Measurements from ENCODE around the gene GPS1. TPM values are rescaled to one million over a fixed set of nuclear protein-coding genes. Genes with fewer than 3 reads are reported as not detected.

Gene GPS1
- polyA plus RNA-seq, 1 experiment = 131 TPM

GRCh38 chr17:82039695-82040299 lies 11.9 kb upstream of the GPS1 start:
- CTCF ChIA-PET = interaction anchor here (0.6 to 5.0 kb wide), 4 partner anchors 9 to 59 kb away, joined by 3 to 23 read pairs (median 7); no protein-coding TSS in a partner anchor
- POLR2A ChIA-PET = no interaction called here

GRCh38 chr17:82041144-82041814 lies 10.4 kb upstream of the GPS1 start:
- no peak overlapping the region for H3K4me3 ChIP-seq (ENCODE audit: low read depth, low read length)
- H3K27me3 ChIP-seq (ENCODE audit: control insufficient read depth, insufficient read depth, low read length) = no peaks in the 10 kb centered on the region
- no peak for TF ChIP-seq CTCF (IDR thresholded peaks at IDR 0.05; ENCODE audit: insufficient read depth, low read depth, low read length)
- POLR2A ChIA-PET = no interaction called here
- no peaks in the 10 kb centered on the region for H3K36me3 ChIP-seq (ENCODE audit: control insufficient read depth, insufficient read depth, low read length)
- no peak for DNase-seq (ENCODE audit: low read depth)
- CTCF ChIA-PET = interaction anchor here (1.5 kb wide), 1 partner anchor 11 kb away, joined by 6 read pairs; no protein-coding TSS in a partner anchor

More at GRCh38 chr17:82039695-82040299, 11.9 kb upstream of the GPS1 start:
- Histone ChIP-seq H3K36me3 (ENCODE audit: control insufficient read depth, insufficient read depth, low read length) (no peaks in the 10 kb centered on the region), H3K4me3 (ENCODE audit: low read depth, low read length) (no peak overlapping the region), H3K27me3 (ENCODE audit: control insufficient read depth, insufficient read depth, low read length) (no peaks in the 10 kb centered on the region)
- no peak for TF ChIP-seq CTCF (IDR thresholded peaks at IDR 0.05; ENCODE audit: insufficient read depth, low read depth, low read length)
- no peak for DNase-seq (ENCODE audit: low read depth)

- CTCF ChIA-PET = interaction anchor here (1.2 kb wide), 1 partner anchor 22 kb away, joined by 3 read pairs; no protein-coding TSS in a partner anchor
Observed at GRCh38 chr17:82042649-82043048, 9.0 kb upstream of the GPS1 start.

GRCh38 chr17:82043507-82043906 lies 8.2 kb upstream of the GPS1 start:
- TF ChIP-seq CTCF (IDR thresholded peaks at IDR 0.05; ENCODE audit: insufficient read depth, low read depth, low read length) = no peak
- no peak for DNase-seq (ENCODE audit: low read depth)
- ChIA-PET CTCF (interaction anchor here (1.2 kb wide), 1 partner anchor 23 kb away, joined by 3 read pairs; no protein-coding TSS in a partner anchor), POLR2A (no interaction called here)
- Histone ChIP-seq H3K27me3 (ENCODE audit: control insufficient read depth, insufficient read depth, low read length) (no peaks in the 10 kb centered on the region), H3K4me3 (ENCODE audit: low read depth, low read length) (no peak overlapping the region), H3K36me3 (ENCODE audit: control insufficient read depth, insufficient read depth, low read length) (peaks cover 8% of the 10 kb centered on the region)

More at GRCh38 chr17:82042649-82043048, 9.0 kb upstream of the GPS1 start:
- Histone ChIP-seq H3K36me3 (ENCODE audit: control insufficient read depth, insufficient read depth, low read length) (peaks cover 1% of the 10 kb centered on the region), H3K27me3 (ENCODE audit: control insufficient read depth, insufficient read depth, low read length) (no peaks in the 10 kb centered on the region), H3K4me3 (ENCODE audit: low read depth, low read length) (no peak overlapping the region)
- DNase-seq (ENCODE audit: low read depth) = no peak
- POLR2A ChIA-PET = no interaction called here
- TF ChIP-seq CTCF (IDR thresholded peaks at IDR 0.05; ENCODE audit: insufficient read depth, low read depth, low read length) = no peak

GRCh38 chr17:82045936-82046484 lies 5.7 kb upstream of the GPS1 start:
- CTCF ChIA-PET = interaction anchor here (1.9 kb wide), 1 partner anchor 8 kb away, joined by 5 read pairs; the partner anchor contains the start of gene DCXR
- no peak for DNase-seq (ENCODE audit: low read depth)
- POLR2A ChIA-PET = no interaction called here
- Histone ChIP-seq H3K27me3 (ENCODE audit: control insufficient read depth, insufficient read depth, low read length) (no peaks in the 10 kb centered on the region), H3K36me3 (ENCODE audit: control insufficient read depth, insufficient read depth, low read length) (peaks cover 20% of the 10 kb centered on the region), H3K4me3 (ENCODE audit: low read depth, low read length) (no peak overlapping the region)
- no peak for TF ChIP-seq CTCF (IDR thresholded peaks at IDR 0.05; ENCODE audit: insufficient read depth, low read depth, low read length)

All from BJ (cell line).